Hepatocyte (in vitro differentiated cells): ENCODE data around the gene GOLT1A. TPM values are rescaled to one million over a fixed set of nuclear protein-coding genes. Genes with fewer than 3 reads are reported as not detected.

Experiments
- DNase-seq: peaks from one replicate; pipeline ENCODE4 v3.0.0-alpha.2; 2016; ENCODE audit warnings: low spot score
- H2AFZ ChIP-seq: fragments of 200-600 bp; sonication (generic); 2 replicates; pipeline ENCODE4 v1.6.0; 2016; ENCODE audit warnings: antibody characterized with exemption, mild to moderate bottlenecking
- H3K27ac ChIP-seq: fragments of 200-600 bp; sonication (generic); 2 replicates; pipeline ENCODE4 v1.5.1; 2016; ENCODE audit warnings: mild to moderate bottlenecking
- H3K27me3 ChIP-seq: fragments of 200-600 bp; sonication (generic); 2 replicates; pipeline ENCODE4 v1.6.1; 2016
- H3K36me3 ChIP-seq: fragments of 200-600 bp; sonication (generic); replicated peaks from 2 replicates; pipeline ENCODE4 v1.5.1; 2016; ENCODE audit warnings: low read depth; ENCODE audit not compliant: insufficient read depth
- H3K4me1 ChIP-seq: fragments of 200-600 bp; sonication (generic); 2 replicates; pipeline ENCODE4 v1.5.1; 2016; ENCODE audit warnings: mild to moderate bottlenecking, moderate library complexity; ENCODE audit not compliant: insufficient read depth
- H3K4me2 ChIP-seq: fragments of 200-600 bp; sonication (generic); 2 replicates; pipeline ENCODE4 v1.6.0; 2016
- H3K4me3 ChIP-seq: fragments of 200-600 bp; sonication (generic); 2 replicates; pipeline ENCODE4 v1.5.1; 2016; ENCODE audit warnings: mild to moderate bottlenecking
- H3K79me2 ChIP-seq: fragments of 200-600 bp; sonication (generic); 2 replicates; pipeline ENCODE4 v1.6.0; 2017; ENCODE audit warnings: mild to moderate bottlenecking
- H3K9me2 ChIP-seq: fragments of 200-600 bp; sonication (generic); replicated peaks from 2 replicates; pipeline ENCODE4 v1.6.0; 2017; ENCODE audit warnings: mild to moderate bottlenecking; ENCODE audit not compliant: insufficient read depth
- H3K9me3 ChIP-seq: fragments of 200-600 bp; sonication (generic); 2 replicates; pipeline ENCODE4 v1.5.1; 2016; ENCODE audit warnings: low read depth, mild to moderate bottlenecking
- H4K20me1 ChIP-seq: fragments of 200-600 bp; sonication (generic); 2 replicates; pipeline ENCODE4 v1.6.0; 2016; ENCODE audit warnings: mild to moderate bottlenecking; ENCODE audit not compliant: insufficient read depth, poor library complexity, severe bottlenecking
- CTCF ChIP-seq: fragments of 200-600 bp; sonication (generic); IDR thresholded peaks from 2 replicates; pipeline ENCODE4 v1.5.1; 2016; ENCODE audit warnings: antibody characterized with exemption, mild to moderate bottlenecking; ENCODE audit not compliant: poor library complexity
- EZH2 ChIP-seq: fragments of 200-600 bp; sonication (generic); IDR thresholded peaks from 2 replicates; pipeline ENCODE4 v1.6.1; 2016; ENCODE audit warnings: antibody characterized with exemption, mild to moderate bottlenecking, borderline replicate concordance
- EZH2phosphoT487 ChIP-seq: fragments of 200-600 bp; sonication (generic); IDR thresholded peaks from one replicate; pipeline ENCODE4 v1.6.1; 2018; ENCODE audit warnings: antibody characterized with exemption, mild to moderate bottlenecking, low read depth, moderate library complexity; ENCODE audit not compliant: unreplicated experiment, severe bottlenecking
- WGBS: methylation state at CpG from one replicate; pipeline ENCODE4 v1.1.6; 2016; ENCODE audit warnings: low lambda C conversion rate; ENCODE audit errors: missing lambda C conversion rate; 5-methylcytosine and 5-hydroxymethylcytosine counted together
- polyA plus RNA-seq: library from polyadenylated mRNA; unstranded; fragments of >200 nt; fragmentation: Nextera tagmentation; extraction: Ambion mirVana; gene quantifications from 2 replicates; pipeline ENCODE4 v1.2.1, GENCODE V29; 2016
- total RNA-seq: library from RNA; depleted of rRNA; stranded (reverse); fragments of >200 nt; gene quantifications from 2 replicates; pipeline ENCODE4 v1.2.3, GENCODE V29; 2014

GOLT1A gene
- total and polyA plus RNA-seq, 2 experiments from 2014 or later: 13.6 to 36.0 TPM

- no peak for DNase-seq
- H3K27ac ChIP-seq: no peak overlapping the region
- H3K27me3 ChIP-seq: no peaks in the 10 kb centered on the region
- 86% methylated on average over 10 of the region's 10 CpGs for WGBS
- no peaks in the 10 kb centered on the region for H3K36me3 ChIP-seq
- H3K4me2 ChIP-seq: no peak overlapping the region
- peaks cover 7% of the 10 kb centered on the region for H3K4me1 ChIP-seq
- H3K9me3 ChIP-seq: no peaks in the 10 kb centered on the region
- no peaks in the 10 kb centered on the region for H3K9me2 ChIP-seq
- no peak overlapping the region for H2AFZ ChIP-seq
- no peaks in the 10 kb centered on the region for H4K20me1 ChIP-seq
- no peaks in the 10 kb centered on the region for H3K79me2 ChIP-seq
- TF ChIP-seq CTCF (no peak), EZH2 (no peak), EZH2phosphoT487 (no peak)
- H3K4me3 ChIP-seq: no peak overlapping the region
Measured at GRCh38 chr1:204155881-204156280, 57.9 kb downstream of the GOLT1A start.

- no peaks in the 10 kb centered on the region for H3K36me3 ChIP-seq
- WGBS: 91% methylated on average over 15 of the region's 15 CpGs
- TF ChIP-seq CTCF (no peak), EZH2phosphoT487 (no peak)
Measured at GRCh38 chr1:204154568-204155255, 59.1 kb downstream of the GOLT1A start.

GRCh38 chr1:204153667-204154066, 60.1 kb downstream of the GOLT1A start:
- no peak overlapping the region for H2AFZ ChIP-seq
- H3K27ac ChIP-seq: no peak overlapping the region
- no peaks in the 10 kb centered on the region for H3K27me3 ChIP-seq
- 94% methylated on average over 5 of the region's 5 CpGs for WGBS
- H3K9me3 ChIP-seq: no peaks in the 10 kb centered on the region
- no peak for DNase-seq
- no peaks in the 10 kb centered on the region for H3K9me2 ChIP-seq
- H3K79me2 ChIP-seq: no peaks in the 10 kb centered on the region
- no peak overlapping the region for H3K4me3 ChIP-seq
- no peaks in the 10 kb centered on the region for H3K36me3 ChIP-seq
- H4K20me1 ChIP-seq: no peaks in the 10 kb centered on the region
- peaks cover 11% of the 10 kb centered on the region for H3K4me1 ChIP-seq
- no peak overlapping the region for H3K4me2 ChIP-seq
- no peak for TF ChIP-seq EZH2
- no peak for TF ChIP-seq CTCF
- no peak for TF ChIP-seq EZH2phosphoT487

More at GRCh38 chr1:204154568-204155255, 59.1 kb downstream of the GOLT1A start:
- no peak for DNase-seq
- Histone ChIP-seq H3K79me2 (no peaks in the 10 kb centered on the region), H3K4me3 (no peak overlapping the region), H3K27ac (no peak overlapping the region), H2AFZ (no peak overlapping the region), H4K20me1 (no peaks in the 10 kb centered on the region), H3K4me2 (no peak overlapping the region), H3K27me3 (no peaks in the 10 kb centered on the region), H3K4me1 (peaks cover 11% of the 10 kb centered on the region), H3K9me3 (no peaks in the 10 kb centered on the region), H3K9me2 (no peaks in the 10 kb centered on the region)
